K562 (cell line): Measurements from ENCODE around the gene TRUB2. TPM values are rescaled to one million over a fixed set of nuclear protein-coding genes. Genes with fewer than 3 reads are reported as not detected.

Source experiments
- DLX4 ChIP-seq: fragments of 250-450 bp; sonication (Bioruptor Pico); IDR thresholded peaks from 2 replicates; pipeline ENCODE4 v1.6.1; 2021; ENCODE audit warnings: mild to moderate bottlenecking
- EWSR1 ChIP-seq: fragments of 450-650 bp; IDR thresholded peaks from 2 replicates; pipeline ENCODE4 v1.6.1; 2018; ENCODE audit warnings: borderline replicate concordance, mild to moderate bottlenecking, low read depth, moderate library complexity; ENCODE audit not compliant: partially characterized antibody
- PATZ1 ChIP-seq: fragments of 250-450 bp; sonication (Bioruptor Pico); IDR thresholded peaks from 2 replicates; pipeline ENCODE4 v1.5.0; 2020; ENCODE audit warnings: mild to moderate bottlenecking, borderline replicate concordance
- RBM34 ChIP-seq: fragments of 200-400 bp; formaldehyde crosslinking; IDR thresholded peaks from 2 replicates; pipeline ENCODE4 v1.6.1; 2018; ENCODE audit warnings: low read length, borderline replicate concordance; ENCODE audit not compliant: insufficient read depth
- SNIP1 ChIP-seq: fragments of 450-650 bp; IDR thresholded peaks from 2 replicates; pipeline ENCODE4 v1.7.1; 2017; ENCODE audit warnings: low read depth, mild to moderate bottlenecking
- ZEB2 ChIP-seq: fragments of 450-650 bp; IDR thresholded peaks from 2 replicates; pipeline ENCODE4 v1.6.1; 2016
- ZKSCAN3 ChIP-seq: fragments of 250-450 bp; sonication (Bioruptor Pico); IDR thresholded peaks from 2 replicates; pipeline ENCODE4 v1.4.0; 2020
- ZNF232 ChIP-seq: sonication (generic); formaldehyde crosslinking; IDR thresholded peaks from 2 replicates; pipeline ENCODE4 v1.8.0; 2022; ENCODE audit warnings: mild to moderate bottlenecking, missing genetic modification reagents
- ZNF584 ChIP-seq: fragments of 200-800 bp; sonication (Bioruptor generic); IDR thresholded peaks from 2 replicates; pipeline ENCODE4 v1.6.1; 2016; ENCODE audit warnings: low read depth, mild to moderate bottlenecking, missing genetic modification characterization, missing compliant biosample characterization
- ZNF589 ChIP-seq: fragments of 200-800 bp; sonication (Bioruptor generic); IDR thresholded peaks from 2 replicates; pipeline ENCODE4 v1.6.1; 2016; ENCODE audit warnings: low read depth, missing genetic modification characterization, missing compliant biosample characterization
- ZNF830 ChIP-seq: fragments of 250-450 bp; sonication (Bioruptor Pico); IDR thresholded peaks from 2 replicates; pipeline ENCODE4 v1.5.0; 2021; ENCODE audit warnings: mild to moderate bottlenecking
- polyA plus RNA-seq, 8 experiments: library from polyadenylated mRNA; depleted of rRNA in 4 of 8; stranded (reverse) in 5 of 8; unstranded in 3 of 8; fragments of >200 nt; fragmentation: Nextera tagmentation in 2 of 8; fragmentation: Illumina TruSeq in 1 of 8; extraction: Ambion mirVana in 2 of 8; extraction: Trizol in 1 of 8; gene quantifications; 2 replicates each; pipeline versions ENCODE4 v1.2.1 to v1.2.3, GENCODE V29; 2011 to 2014; ENCODE audit warnings: inconsistent platforms in 1 of 8, missing spikeins in 1 of 8
- total RNA-seq, 7 experiments: library from RNA; depleted of rRNA in 6 of 7; stranded (reverse); fragments of >200 nt in 6 of 7; fragmentation: Illumina TruSeq in 2 of 7; extraction: Trizol in 2 of 7; gene quantifications; 2 replicates each; pipeline versions ENCODE4 v1.2.1 to v1.2.3, GENCODE V29; 2011 to 2021; ENCODE audit warnings: low replicate concordance in 1 of 7

The TRUB2 gene
- total and polyA plus RNA-seq, 9 of the 15 experiments (the other 6 are each of a cell fraction or from before 2014, with no cell fraction given): 9.3 to 110 (median 63.0) TPM

DNA sequence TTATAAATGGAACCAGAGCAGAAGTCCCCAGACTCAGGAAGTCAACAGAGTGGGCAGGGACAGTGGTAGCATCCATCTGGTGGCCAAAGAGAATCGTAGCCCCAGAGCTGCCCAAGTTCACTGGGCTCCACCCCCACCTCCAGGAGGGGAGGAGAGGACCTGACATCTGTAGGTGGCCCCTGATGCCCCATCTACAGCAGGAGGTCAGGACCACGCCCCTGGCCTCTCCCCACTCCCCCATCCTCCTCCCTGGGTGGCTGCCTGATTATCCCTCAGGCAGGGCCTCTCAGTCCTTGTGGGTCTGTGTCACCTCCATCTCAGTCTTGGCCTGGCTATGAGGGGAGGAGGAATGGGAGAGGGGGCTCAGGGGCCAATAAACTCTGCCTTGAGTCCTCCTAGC is 38.6 kb upstream of the TRUB2 start (continued):
- TF ChIP-seq PATZ1 (CRISPR knock-in tag) (no peak), ZNF232 (CRISPR knock-in tag) (no peak), ZNF584 (CRISPR knock-in tag) (no peak), ZEB2 (no peak), SNIP1 (no peak), RBM34 (no peak), DLX4 (no peak), ZNF830 (CRISPR knock-in tag) (no peak), ZNF589 (no peak), ZKSCAN3 (CRISPR knock-in tag) (no peak), EWSR1 (no peak)
